SK-MEL-5 (cell line): ENCODE results near the gene CHRM5. TPM values are rescaled to one million over a fixed set of nuclear protein-coding genes. Genes with fewer than 3 reads are reported as not detected.

Experiments used
- DNase-seq: peaks from one replicate; pipeline ENCODE4 v3.0.0-alpha.2; 2016; ENCODE audit warnings: low read depth, low spot score
- in situ Hi-C: cut with HindIII; loops from 2 replicates; pipeline ENCODE4 v1.10.0; 2016; ENCODE audit warnings: low sequenced_read_pairs, high pct_unique_total_duplicates, low pct_unique_long_range_greater_than_20kb
- total RNA-seq: library from RNA; depleted of rRNA; stranded (reverse); fragments of >200 nt; shearing (Covaris generic); gene quantifications from 2 replicates; pipeline ENCODE4 v1.2.3, GENCODE V29; 2014

Gene CHRM5
- total RNA-seq, 1 experiment from 2014 or later: not detected

DNA sequence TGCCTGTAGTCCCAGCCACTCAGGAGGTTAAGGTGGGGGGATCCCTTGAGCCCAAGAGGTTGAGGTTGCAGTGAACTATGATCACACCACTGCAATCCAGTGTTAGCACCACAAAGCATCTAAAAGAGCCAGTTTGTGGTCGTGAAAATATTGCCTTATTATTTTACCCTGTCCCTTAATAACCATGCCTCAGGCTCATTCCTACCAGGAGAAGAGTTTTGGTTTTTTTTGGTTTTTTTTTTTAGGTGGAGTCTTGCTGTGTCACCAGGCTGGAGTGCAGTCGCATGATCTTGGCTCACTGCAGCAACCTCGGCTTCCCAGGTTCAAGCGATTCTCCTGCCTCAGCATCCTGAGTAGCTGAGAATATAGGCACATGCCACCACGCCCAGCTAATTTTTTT is 88.6 kb downstream of the CHRM5 start:
- DNase-seq: no peak

GRCh38 chr15:34059476-34059875 is 91.2 kb downstream of the CHRM5 start:
- no peak for DNase-seq
- in situ Hi-C loops: no loop called here

More for the DNA sequence above, 88.6 kb downstream of the CHRM5 start:
- in situ Hi-C loops: no loop called here

- DNase-seq: no peak
- in situ Hi-C loops: no loop called here
Observed at GRCh38 chr15:34059946-34060345, 91.6 kb downstream of the CHRM5 start.

DNA sequence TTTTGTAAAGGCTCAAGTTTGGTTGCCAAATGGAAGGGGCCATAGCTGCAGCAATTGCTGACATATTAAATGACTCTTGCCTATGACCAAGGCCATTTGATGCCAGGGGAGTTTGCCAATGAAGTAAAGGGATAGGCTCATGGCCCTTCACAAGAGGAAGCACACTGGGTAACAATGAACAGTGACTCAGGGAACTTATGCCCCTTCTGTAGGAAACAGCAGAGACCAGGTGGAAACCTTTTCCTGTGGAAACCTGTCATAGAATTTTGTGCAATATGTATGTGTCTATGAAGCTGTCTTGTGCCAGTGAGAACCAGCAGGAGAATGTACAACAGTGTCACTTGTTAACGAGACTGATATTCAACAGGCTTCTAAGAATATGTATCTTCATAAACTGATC is 96.1 kb downstream of the CHRM5 start:
- no peak for DNase-seq
- in situ Hi-C loops: no loop called here

GRCh38 chr15:34065261-34065660 is 97.0 kb downstream of the CHRM5 start:
- no peak for DNase-seq
- in situ Hi-C loops: no loop called here

- DNase-seq: no peak
- in situ Hi-C loops: no loop called here
Observed at GRCh38 chr15:34065941-34066340, 97.6 kb downstream of the CHRM5 start.

- in situ Hi-C loops: no loop called here
- peak; percentile 11 for DNase-seq
Observed at GRCh38 chr15:34070003-34070402, 101.7 kb downstream of the CHRM5 start.

GRCh38 chr15:34076785-34077184 is 108.5 kb downstream of the CHRM5 start:
- in situ Hi-C loops: no loop called here
- no peak for DNase-seq

DNA sequence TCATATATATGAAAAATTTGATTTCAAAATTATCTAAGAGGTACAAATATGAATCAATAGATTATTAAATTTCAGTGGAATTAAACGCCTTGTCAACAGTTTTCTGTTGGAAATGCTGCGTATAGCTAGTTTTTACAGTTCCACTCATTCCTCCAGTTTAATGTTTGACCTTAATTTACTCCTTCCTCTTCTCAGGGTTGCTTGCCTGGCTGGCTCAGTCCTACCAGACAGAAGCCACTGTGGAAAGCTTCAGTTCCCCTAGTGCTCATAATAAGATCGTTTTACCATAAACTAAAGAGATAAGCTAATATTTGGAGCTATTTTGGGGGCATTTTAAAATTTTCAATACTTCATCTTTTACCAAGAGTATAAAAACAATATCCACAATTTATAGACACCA is 110.6 kb downstream of the CHRM5 start:
- DNase-seq: no peak
- in situ Hi-C loops: no loop called here

DNA sequence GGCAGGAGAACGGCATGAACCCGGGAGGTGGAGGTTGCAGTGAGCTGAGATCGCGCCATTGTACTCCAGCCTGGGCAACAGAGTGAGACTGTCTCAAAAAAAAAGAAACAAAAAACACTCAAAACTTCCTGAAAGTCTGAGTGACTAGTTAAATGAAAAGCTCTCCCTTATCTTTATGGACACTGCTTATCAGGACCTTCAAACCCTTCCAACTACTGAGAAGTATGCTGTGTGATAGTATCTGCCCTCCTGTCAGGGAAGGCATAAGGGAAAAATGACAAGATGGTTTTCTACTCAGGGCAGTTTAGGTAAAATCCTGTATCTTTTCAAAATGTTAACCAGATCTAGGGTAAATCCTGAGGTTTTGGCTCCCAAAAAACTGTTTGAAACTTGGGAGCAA is 111.6 kb downstream of the CHRM5 start:
- no peak for DNase-seq
- in situ Hi-C loops: no loop called here

DNA sequence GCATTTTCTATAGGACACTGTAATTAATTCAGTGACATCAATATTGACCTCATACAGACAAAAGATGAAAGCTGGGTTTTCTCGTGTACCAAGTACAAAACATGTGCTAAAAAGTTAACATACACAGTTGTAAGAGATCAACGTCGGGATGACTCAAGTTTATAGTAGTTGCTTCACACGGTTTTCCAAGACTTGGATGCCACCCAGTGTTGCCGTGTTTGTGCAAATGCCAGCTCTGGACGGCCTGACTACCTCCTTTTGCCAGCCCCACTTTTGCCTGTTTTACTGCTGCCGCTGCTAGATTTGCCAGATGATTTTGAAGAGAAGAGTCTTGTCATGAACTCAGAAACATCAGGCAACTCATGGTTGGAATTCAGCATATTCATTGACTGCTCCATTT is 115.8 kb downstream of the CHRM5 start:
- DNase-seq: no peak
- in situ Hi-C loops: no loop called here

GRCh38 chr15:34085746-34086145 is 117.4 kb downstream of the CHRM5 start:
- no peak for DNase-seq

DNA sequence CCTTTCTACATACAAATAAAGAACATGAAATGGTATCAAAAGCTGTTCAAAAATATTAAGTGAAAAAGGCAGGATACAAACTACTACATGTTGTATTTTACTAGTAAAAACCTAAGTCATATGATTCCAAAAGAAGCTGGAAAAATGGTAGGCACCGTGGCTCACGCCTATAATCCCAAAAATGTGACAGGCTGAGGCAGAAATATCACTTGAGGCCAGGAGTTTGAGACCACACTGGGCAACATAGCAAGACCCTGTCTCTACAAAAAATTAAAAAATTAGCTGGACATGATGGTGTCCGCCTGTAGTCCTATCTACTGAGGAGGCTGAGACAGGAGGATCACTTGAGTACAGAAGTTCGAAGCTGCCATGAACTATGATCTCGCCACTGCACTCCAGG is 131.6 kb downstream of the CHRM5 start:
- in situ Hi-C loops: no loop called here
- no peak for DNase-seq

More at GRCh38 chr15:34085746-34086145, 117.4 kb downstream of the CHRM5 start:
- in situ Hi-C loops: no loop called here

DNA sequence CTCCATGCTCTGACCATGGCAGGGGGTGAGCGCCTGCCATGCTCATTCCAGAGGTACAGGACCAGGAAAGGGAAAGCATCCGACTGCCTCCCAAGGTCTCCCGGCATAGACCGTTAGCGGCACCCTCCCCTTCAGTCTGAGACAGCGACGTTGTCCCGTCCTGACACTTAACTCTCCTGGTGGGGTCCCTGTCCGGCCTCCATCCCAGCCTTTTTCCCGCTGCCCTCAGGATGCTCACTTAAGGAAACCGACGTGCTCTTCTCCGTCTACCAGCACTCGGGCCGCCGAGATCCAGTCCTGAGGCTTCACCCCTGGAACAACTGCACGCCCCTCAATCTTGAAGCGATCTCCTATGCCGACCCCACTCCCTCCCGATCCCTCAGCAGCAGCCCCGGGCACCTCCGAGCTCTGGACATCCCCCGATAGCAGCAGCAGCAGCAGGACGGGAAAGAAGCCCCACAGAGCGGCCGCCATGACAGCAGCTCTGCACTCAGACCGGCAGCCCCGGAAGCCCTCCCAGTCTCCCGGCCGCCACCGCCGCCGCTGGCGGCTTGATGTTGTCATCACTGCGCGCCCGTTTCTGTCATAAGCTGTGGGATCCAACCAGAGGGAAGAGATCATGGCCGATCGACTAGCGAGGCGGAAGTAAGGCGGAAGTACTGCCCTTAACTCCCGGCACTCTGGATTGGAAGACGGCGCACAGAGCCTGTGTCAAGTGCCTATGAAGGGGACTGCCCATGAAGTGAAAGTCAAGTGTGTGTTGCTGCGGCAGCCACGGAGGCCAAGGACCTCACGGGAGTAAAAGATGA is 133.3 kb downstream of the CHRM5 start, which contains the start of the genes EMC7 and PGBD4:
Gene EMC7, minus strand, starts transcription at position 497 of the 809 bp plus-strand sequence. Its CDS starts 23 bp downstream, at position 474.
Gene PGBD4, plus strand, starts transcription at position 718 of the 809 bp plus-strand sequence. CDS start 449 bp downstream, outside the sequence.
- peak; percentile 99 for DNase-seq
- in situ Hi-C loops: no loop called here

GRCh38 chr15:34102175-34102925 is 134.1 kb downstream of the CHRM5 start:
- no peak for DNase-seq
- in situ Hi-C loops: no loop called here

DNA sequence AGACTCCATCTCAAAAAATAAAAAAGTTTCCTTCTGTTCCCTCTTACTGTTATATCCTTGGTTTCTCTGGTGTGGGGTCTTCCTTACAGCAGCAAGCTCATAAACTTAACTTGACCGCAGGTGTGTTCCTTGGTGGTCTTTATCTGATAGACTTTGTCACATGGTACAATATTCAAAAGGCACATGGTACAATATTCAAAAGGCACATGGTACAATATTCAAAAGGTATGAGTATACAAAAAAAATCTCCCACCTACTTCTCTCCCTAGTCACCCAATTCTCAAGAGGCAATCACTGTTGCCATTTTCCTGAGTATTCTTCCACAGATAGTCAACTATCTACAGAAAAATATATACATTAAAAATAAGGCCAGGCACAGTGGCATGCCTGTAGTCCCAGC is 138.1 kb downstream of the CHRM5 start:
- in situ Hi-C loops: no loop called here
- DNase-seq: no peak

- in situ Hi-C loops: no loop called here
- no peak for DNase-seq
Observed at GRCh38 chr15:34107315-34107714, 139.0 kb downstream of the CHRM5 start.

DNA sequence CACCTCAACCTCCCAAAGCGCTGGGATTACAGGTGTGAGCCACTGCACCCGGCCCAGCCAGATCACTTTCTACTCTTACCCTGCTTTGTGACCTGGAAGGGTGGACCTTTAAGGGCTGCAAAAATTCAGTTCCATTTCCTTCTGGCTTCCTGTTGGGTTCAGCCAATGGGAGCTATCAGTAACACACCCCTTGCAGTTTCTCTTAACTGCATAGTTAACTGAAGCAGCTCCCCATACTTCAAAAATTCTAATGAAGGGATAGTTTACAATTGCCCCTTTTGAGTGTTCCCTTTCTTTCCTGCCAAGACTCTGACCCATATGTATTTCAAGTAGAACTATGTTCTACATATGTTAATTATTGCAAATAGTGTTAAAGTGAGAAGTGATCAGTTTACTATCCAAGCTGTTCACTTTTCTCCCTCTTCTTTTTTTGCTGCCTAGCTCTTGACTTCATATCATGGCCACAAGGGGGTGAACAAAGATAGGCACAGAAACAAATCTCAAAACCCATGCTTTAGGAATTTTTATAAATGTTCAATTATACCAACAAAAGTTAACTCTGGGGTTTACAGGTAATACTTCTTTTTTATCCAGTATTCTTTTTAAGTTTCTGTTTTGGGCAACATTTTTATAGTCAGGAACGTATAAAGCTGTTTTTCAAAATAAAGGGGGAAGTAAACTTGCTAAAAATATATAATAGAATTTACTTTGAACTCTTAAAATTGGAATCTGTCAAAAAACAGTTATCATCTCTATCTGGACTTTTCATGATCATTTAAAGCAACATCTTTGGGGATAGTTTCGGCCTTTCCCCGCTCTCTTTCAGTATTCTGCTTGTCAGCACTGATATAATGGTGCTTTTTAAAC is 141.7 kb downstream of the CHRM5 start:
- DNase-seq: peak; percentile 66
- in situ Hi-C loops: no loop called here
